CD8-positive, alpha-beta memory T cell (primary cell): ENCODE data around the gene NMRK1. TPM values are rescaled to one million over a fixed set of nuclear protein-coding genes. Genes with fewer than 3 reads are reported as not detected.

ENCODE experiments used
- CTCF ChIA-PET: fragments of 350-600 bp; sonication (Branson Sonifier 250); formaldehyde crosslinking; loops from one replicate; lab custom pipeline; 2021; ENCODE audit warnings: antibody characterized with exemption; lab: Charles Lee
- POLR2A ChIA-PET: fragments of 350-600 bp; sonication (Branson Sonifier 250); formaldehyde crosslinking; loops from one replicate; lab custom pipeline; 2021; ENCODE audit warnings: antibody characterized with exemption; lab: Charles Lee
- DNase-seq, 5 donors: peaks; one replicate each; pipeline versions ENCODE4 v3.0.0 to v3.0.0-alpha.2; 2020 to 2022; ENCODE audit warnings: mixed read lengths in 1 of 5
- H3K27ac ChIP-seq: one replicate; pipeline ENCODE4 v1.7.0; 2013; ENCODE audit warnings: low read depth, mild to moderate bottlenecking, low read length, moderate library complexity
- H3K27me3 ChIP-seq: 2 replicates; pipeline ENCODE4 v1.7.0; 2013; ENCODE audit warnings: low read length, mild to moderate bottlenecking; ENCODE audit not compliant: insufficient read depth, poor library complexity, severe bottlenecking
- H3K36me3 ChIP-seq: 2 replicates; pipeline ENCODE4 v1.7.0; 2013; ENCODE audit warnings: mild to moderate bottlenecking, low read length, moderate library complexity; ENCODE audit not compliant: insufficient read depth
- H3K4me1 ChIP-seq: 2 replicates; pipeline ENCODE4 v1.7.0; 2013; ENCODE audit warnings: mild to moderate bottlenecking, low read length, moderate library complexity; ENCODE audit not compliant: insufficient read depth
- H3K4me3 ChIP-seq: 2 replicates; pipeline ENCODE4 v1.7.0; 2013; ENCODE audit warnings: mild to moderate bottlenecking, low read length
- H3K9me3 ChIP-seq: 2 replicates; pipeline ENCODE4 v1.7.0; 2013; ENCODE audit warnings: mild to moderate bottlenecking, low read length
- H3K27ac Mint-ChIP-seq, 8 donors: one replicate each; pipeline ENCODE4 v1.8.0; 2020 to 2021; ENCODE audit warnings: mixed read lengths in 8 of 8, mild to moderate bottlenecking in 6 of 8, inconsistent platforms in 3 of 8, moderate library complexity in 3 of 8
- H3K27me3 Mint-ChIP-seq, 2 donors: one replicate each; pipeline ENCODE4 v1.8.0; 2020 to 2021; ENCODE audit warnings: mixed read lengths in 2 of 2, mild to moderate bottlenecking in 1 of 2, moderate library complexity in 1 of 2
- H3K36me3 Mint-ChIP-seq, 3 donors: one replicate each; pipeline ENCODE4 v1.8.0; 2020 to 2021; ENCODE audit warnings: mixed read lengths in 3 of 3, inconsistent platforms in 1 of 3, mild to moderate bottlenecking in 1 of 3
- H3K4me1 Mint-ChIP-seq, 3 donors: one replicate each; pipeline ENCODE4 v1.8.0; 2020 to 2021; ENCODE audit warnings: mixed read lengths in 3 of 3, inconsistent platforms in 1 of 3, mild to moderate bottlenecking in 1 of 3
- H3K4me3 Mint-ChIP-seq, 7 donors: one replicate each; pipeline ENCODE4 v1.8.0; 2020 to 2021; ENCODE audit warnings: mixed read lengths in 7 of 7, mild to moderate bottlenecking in 6 of 7, moderate library complexity in 4 of 7, inconsistent platforms in 2 of 7
- H3K9me3 Mint-ChIP-seq, 5 donors: one replicate each; pipeline ENCODE4 v1.8.0; 2020 to 2022; ENCODE audit warnings: mixed read lengths in 5 of 5, mild to moderate bottlenecking in 3 of 5, moderate library complexity in 2 of 5, inconsistent platforms in 1 of 5
- polyA plus RNA-seq: library from polyadenylated mRNA; unstranded; fragments of 300-500 nt; fragmentation: Illumina TruSeq; gene quantifications from one replicate; pipeline ENCODE4 v1.2.3, GENCODE V29; 2021
- total RNA-seq, 2 experiments: library from RNA; stranded (reverse); gene quantifications; one replicate each; pipeline ENCODE4 v1.2.3, GENCODE V29; 2021

The NMRK1 gene
- total and polyA plus RNA-seq, 3 experiments from 2014 or later: 14.1 to 48.4 (median 14.6) TPM

- no peak for DNase-seq
Observed at GRCh38 chr9:75036793-75037192, 51.2 kb downstream of the NMRK1 start.

GRCh38 chr9:75033791-75034473 lies 54.0 kb downstream of the NMRK1 start:
- Histone ChIP-seq H3K9me3 (no peaks in the 10 kb centered on the region), H3K4me1 (no peaks in the 10 kb centered on the region), H3K27ac (no peak overlapping the region), H3K4me3 (no peak overlapping the region), H3K36me3 (no peaks in the 10 kb centered on the region), H3K27me3 (no peaks in the 10 kb centered on the region)
- Mint-ChIP-seq H3K4me1 (no peaks in the 10 kb centered on the region), H3K27ac (no peak overlapping the region), H3K4me3 (no peak overlapping the region), H3K27me3 (peaks cover 0 to 5% of the 10 kb centered on the region in 2 donors), H3K36me3 (peaks cover 0 to 4% (median 0%) of the 10 kb centered on the region in 3 donors), H3K9me3 (no peaks in the 10 kb centered on the region)
- no peak for DNase-seq
- ChIA-PET POLR2A (no interaction called here), CTCF (interaction anchor here (1.4 kb wide), 1 partner anchor 17 kb away, joined by 3 read pairs; no protein-coding TSS in a partner anchor)

More at GRCh38 chr9:75036793-75037192, 51.2 kb downstream of the NMRK1 start:
- Histone ChIP-seq H3K9me3 (no peaks in the 10 kb centered on the region), H3K27me3 (no peaks in the 10 kb centered on the region), H3K27ac (no peak overlapping the region), H3K36me3 (no peaks in the 10 kb centered on the region), H3K4me1 (no peaks in the 10 kb centered on the region), H3K4me3 (no peak overlapping the region)
- peaks cover 0 to 4% (median 0%) of the 10 kb centered on the region in 3 donors for H3K36me3 Mint-ChIP-seq
- peaks cover 0 to 5% of the 10 kb centered on the region in 2 donors for H3K27me3 Mint-ChIP-seq
- H3K4me3 Mint-ChIP-seq: no peak overlapping the region
- no peaks in the 10 kb centered on the region for H3K9me3 Mint-ChIP-seq
- H3K4me1 Mint-ChIP-seq: no peaks in the 10 kb centered on the region
- CTCF ChIA-PET: no interaction called here
- POLR2A ChIA-PET: no interaction called here
- no peak overlapping the region for H3K27ac Mint-ChIP-seq

GRCh38 chr9:75027187-75028107 lies 60.5 kb downstream of the NMRK1 start:
- CTCF ChIA-PET: interaction anchor here (0.8 to 4.7 kb wide), 24 partner anchors 8 to 255 kb away, joined by 3 to 47 read pairs (median 5); partner anchors contain the start of genes C9orf40, NMRK1 and OSTF1

GRCh38 chr9:75023846-75024245 lies 64.1 kb downstream of the NMRK1 start:
- no peak for DNase-seq
- H3K36me3 ChIP-seq: no peaks in the 10 kb centered on the region
- H3K9me3 Mint-ChIP-seq: no peaks in the 10 kb centered on the region
- peak overlapping the region; percentile 26 to 88 (median 78) for H3K27ac Mint-ChIP-seq
- H3K27ac ChIP-seq: no peak overlapping the region
- H3K36me3 Mint-ChIP-seq: peaks cover 0 to 15% (median 4%) of the 10 kb centered on the region in 3 donors
- peaks cover 46% of the 10 kb centered on the region for H3K4me1 ChIP-seq
- CTCF ChIA-PET: interaction anchor here (1.4 to 1.8 kb wide), 4 partner anchors 10 to 256 kb away, joined by 3 to 6 read pairs (median 5); partner anchors contain the start of gene C9orf40
- no peaks in the 10 kb centered on the region for H3K27me3 ChIP-seq
- H3K4me1 Mint-ChIP-seq: peaks cover 65 to 83% (median 78%) of the 10 kb centered on the region in 3 donors
- no peaks in the 10 kb centered on the region for H3K9me3 ChIP-seq
- H3K27me3 Mint-ChIP-seq: no peaks in the 10 kb centered on the region
- H3K4me3 Mint-ChIP-seq: peak overlapping the region in 4 of 7 donors; percentile 2 to 67 (median 36)
- POLR2A ChIA-PET: no interaction called here
- H3K4me3 ChIP-seq: no peak overlapping the region

More at GRCh38 chr9:75027187-75028107, 60.5 kb downstream of the NMRK1 start:
- H3K4me3 ChIP-seq: peak overlapping the region; percentile 87
- no peaks in the 10 kb centered on the region for H3K9me3 ChIP-seq
- no peaks in the 10 kb centered on the region for H3K36me3 ChIP-seq
- Mint-ChIP-seq H3K4me3 (peak overlapping the region; percentile 84 to 98 (median 98)), H3K9me3 (no peaks in the 10 kb centered on the region), H3K27me3 (no peaks in the 10 kb centered on the region), H3K36me3 (peaks cover 0 to 11% (median 2%) of the 10 kb centered on the region in 3 donors), H3K27ac (peak overlapping the region; percentile 77 to 98 (median 96)), H3K4me1 (peaks cover 46 to 55% (median 54%) of the 10 kb centered on the region in 3 donors)
- POLR2A ChIA-PET: interaction anchor here (0.5 to 3.3 kb wide), 6 partner anchors 13 to 1367 kb away, joined by 3 to 53 read pairs (median 8); partner anchors contain the start of genes C9orf40, NMRK1 and OSTF1
- H3K27ac ChIP-seq: peak overlapping the region; percentile 75
- no peaks in the 10 kb centered on the region for H3K27me3 ChIP-seq
- DNase-seq: peak in 4 of 5 donors; percentile 27 to 68 (median 44)
- peaks cover 35% of the 10 kb centered on the region for H3K4me1 ChIP-seq

GRCh38 chr9:75019654-75020053 lies 68.3 kb downstream of the NMRK1 start:
- Histone ChIP-seq H3K27me3 (no peaks in the 10 kb centered on the region), H3K4me3 (no peak overlapping the region), H3K27ac (no peak overlapping the region), H3K4me1 (peaks cover 24% of the 10 kb centered on the region), H3K36me3 (no peaks in the 10 kb centered on the region), H3K9me3 (no peaks in the 10 kb centered on the region)
- Mint-ChIP-seq H3K27me3 (no peaks in the 10 kb centered on the region), H3K4me3 (peak overlapping the region; percentile 33 to 74 (median 54)), H3K9me3 (no peaks in the 10 kb centered on the region), H3K36me3 (peaks cover 0 to 24% (median 3%) of the 10 kb centered on the region in 3 donors), H3K4me1 (peaks cover 39 to 65% (median 46%) of the 10 kb centered on the region in 3 donors), H3K27ac (peak overlapping the region in 6 of 8 donors; percentile 36 to 87 (median 62))
- ChIA-PET POLR2A (no interaction called here), CTCF (interaction anchor here (0.8 to 2.5 kb wide), 3 partner anchors 8 to 68 kb away, joined by 3 to 6 read pairs (median 4); partner anchors contain the start of genes C9orf40 and CARNMT1)
- no peak for DNase-seq

- H3K4me3 ChIP-seq: no peak overlapping the region
- peaks cover 21% of the 10 kb centered on the region for H3K4me1 ChIP-seq
- Mint-ChIP-seq H3K9me3 (no peaks in the 10 kb centered on the region), H3K4me3 (no peak overlapping the region), H3K4me1 (peaks cover 36 to 63% (median 43%) of the 10 kb centered on the region in 3 donors), H3K27me3 (no peaks in the 10 kb centered on the region), H3K36me3 (peaks cover 0 to 26% (median 3%) of the 10 kb centered on the region in 3 donors), H3K27ac (no peak overlapping the region)
- ChIA-PET CTCF (interaction anchor here (0.8 to 2.5 kb wide), 2 partner anchors 9 to 67 kb away, joined by 4 to 6 read pairs; partner anchors contain the start of genes C9orf40 and CARNMT1), POLR2A (no interaction called here)
- H3K27me3 ChIP-seq: no peaks in the 10 kb centered on the region
- H3K27ac ChIP-seq: no peak overlapping the region
- no peaks in the 10 kb centered on the region for H3K9me3 ChIP-seq
- no peaks in the 10 kb centered on the region for H3K36me3 ChIP-seq
- no peak for DNase-seq
Observed at GRCh38 chr9:75019022-75019421, 68.9 kb downstream of the NMRK1 start.

GRCh38 chr9:75017378-75017777 lies 70.6 kb downstream of the NMRK1 start:
- Histone ChIP-seq H3K4me3 (no peak overlapping the region), H3K4me1 (peaks cover 10% of the 10 kb centered on the region), H3K36me3 (no peaks in the 10 kb centered on the region), H3K27me3 (no peaks in the 10 kb centered on the region), H3K27ac (peak overlapping the region; percentile 9), H3K9me3 (no peaks in the 10 kb centered on the region)
- H3K9me3 Mint-ChIP-seq: no peaks in the 10 kb centered on the region
- peaks cover 0 to 30% (median 6%) of the 10 kb centered on the region in 3 donors for H3K36me3 Mint-ChIP-seq
- ChIA-PET POLR2A (no interaction called here), CTCF (interaction anchor here (1.0 to 1.4 kb wide), 3 partner anchors 10 to 61 kb away, joined by 3 read pairs; no protein-coding TSS in a partner anchor)
- DNase-seq: no peak
- peaks cover 0 to 1% of the 10 kb centered on the region in 2 donors for H3K27me3 Mint-ChIP-seq
- H3K4me1 Mint-ChIP-seq: peaks cover 30 to 57% (median 34%) of the 10 kb centered on the region in 3 donors
- H3K4me3 Mint-ChIP-seq: no peak overlapping the region
- H3K27ac Mint-ChIP-seq: peak overlapping the region in 1 of 8 donors; percentile 79
